OCI-LY3 (cell line): Measurements from ENCODE around the gene KCNH5.

Experiments
- EZH2phosphoT487 ChIP-seq: fragments of 200-600 bp; shearing (Covaris generic); IDR thresholded peaks from 2 replicates; pipeline ENCODE4 v1.6.1; 2018; ENCODE audit warnings: antibody characterized with exemption, mixed run types, low read depth
- TF ChIP-seq, protein P1 (sequence below): fragments of 200-600, 300-600 bp; sonication (generic); IDR thresholded peaks from 2 replicates; pipeline ENCODE4 v1.5.1; 2014; ENCODE audit warnings: antibody characterized with exemption, low read length, low read depth

DNA sequence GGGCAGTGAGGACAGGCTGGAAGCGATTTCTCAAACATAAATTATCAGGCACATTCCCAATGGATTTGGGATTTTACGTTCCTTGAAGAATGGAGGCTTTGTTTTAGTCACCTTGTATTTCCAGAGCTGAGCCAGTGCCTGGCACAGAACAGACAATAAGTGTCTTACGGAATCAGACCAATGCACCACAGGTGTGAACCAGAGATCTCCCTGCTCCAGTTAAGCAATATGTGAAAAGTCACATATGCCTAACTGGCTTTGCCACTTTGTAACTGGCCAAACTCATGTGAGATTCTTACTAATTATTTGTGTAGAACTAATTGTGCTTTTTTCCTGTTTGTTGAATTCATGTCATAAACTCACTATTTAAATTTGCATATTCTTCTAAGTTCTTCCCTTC is 130.4 kb downstream of the KCNH5 start:
- TF ChIP-seq, protein P1, sequence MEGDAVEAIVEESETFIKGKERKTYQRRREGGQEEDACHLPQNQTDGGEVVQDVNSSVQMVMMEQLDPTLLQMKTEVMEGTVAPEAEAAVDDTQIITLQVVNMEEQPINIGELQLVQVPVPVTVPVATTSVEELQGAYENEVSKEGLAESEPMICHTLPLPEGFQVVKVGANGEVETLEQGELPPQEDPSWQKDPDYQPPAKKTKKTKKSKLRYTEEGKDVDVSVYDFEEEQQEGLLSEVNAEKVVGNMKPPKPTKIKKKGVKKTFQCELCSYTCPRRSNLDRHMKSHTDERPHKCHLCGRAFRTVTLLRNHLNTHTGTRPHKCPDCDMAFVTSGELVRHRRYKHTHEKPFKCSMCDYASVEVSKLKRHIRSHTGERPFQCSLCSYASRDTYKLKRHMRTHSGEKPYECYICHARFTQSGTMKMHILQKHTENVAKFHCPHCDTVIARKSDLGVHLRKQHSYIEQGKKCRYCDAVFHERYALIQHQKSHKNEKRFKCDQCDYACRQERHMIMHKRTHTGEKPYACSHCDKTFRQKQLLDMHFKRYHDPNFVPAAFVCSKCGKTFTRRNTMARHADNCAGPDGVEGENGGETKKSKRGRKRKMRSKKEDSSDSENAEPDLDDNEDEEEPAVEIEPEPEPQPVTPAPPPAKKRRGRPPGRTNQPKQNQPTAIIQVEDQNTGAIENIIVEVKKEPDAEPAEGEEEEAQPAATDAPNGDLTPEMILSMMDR: no peak
- TF ChIP-seq EZH2phosphoT487: no peak
